NCI-H1694 (cell line): ENCODE results near the gene LRRC32.
"Not testable (repeated sequence)": the region's sequence is repeated elsewhere in the genome, so short reads cannot be mapped to it uniquely, and the experiment has no call there.

Experiments used
- DNase-seq: peaks from one replicate; lab custom pipeline; 2025; lab: John Stamatoyannopoulos, UW

LRRC32 gene

GRCh38 chr11:76610871-76611475, 59.6 kb downstream of the LRRC32 start:
- no peak for DNase-seq

DNA sequence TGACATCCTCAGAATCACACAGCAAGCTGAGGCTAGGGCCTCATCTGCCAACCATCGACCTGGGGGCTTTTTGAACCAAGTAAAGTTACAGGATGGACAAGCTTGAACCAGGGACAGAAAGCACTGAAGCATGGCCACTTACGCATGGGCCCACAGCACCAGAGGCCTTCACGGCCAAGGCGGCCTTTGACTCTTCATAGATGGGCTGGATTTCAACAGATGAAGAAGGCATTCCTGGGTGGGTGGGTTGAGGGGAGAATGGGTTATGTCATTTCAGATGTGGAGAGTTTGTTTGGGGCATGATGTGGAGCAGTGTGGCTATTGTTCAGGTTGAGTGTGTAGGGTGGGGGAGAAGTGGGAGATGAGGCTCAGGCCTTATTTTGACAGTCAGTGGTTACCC, 60.2 kb downstream of the LRRC32 start:
- no peak for DNase-seq

DNA sequence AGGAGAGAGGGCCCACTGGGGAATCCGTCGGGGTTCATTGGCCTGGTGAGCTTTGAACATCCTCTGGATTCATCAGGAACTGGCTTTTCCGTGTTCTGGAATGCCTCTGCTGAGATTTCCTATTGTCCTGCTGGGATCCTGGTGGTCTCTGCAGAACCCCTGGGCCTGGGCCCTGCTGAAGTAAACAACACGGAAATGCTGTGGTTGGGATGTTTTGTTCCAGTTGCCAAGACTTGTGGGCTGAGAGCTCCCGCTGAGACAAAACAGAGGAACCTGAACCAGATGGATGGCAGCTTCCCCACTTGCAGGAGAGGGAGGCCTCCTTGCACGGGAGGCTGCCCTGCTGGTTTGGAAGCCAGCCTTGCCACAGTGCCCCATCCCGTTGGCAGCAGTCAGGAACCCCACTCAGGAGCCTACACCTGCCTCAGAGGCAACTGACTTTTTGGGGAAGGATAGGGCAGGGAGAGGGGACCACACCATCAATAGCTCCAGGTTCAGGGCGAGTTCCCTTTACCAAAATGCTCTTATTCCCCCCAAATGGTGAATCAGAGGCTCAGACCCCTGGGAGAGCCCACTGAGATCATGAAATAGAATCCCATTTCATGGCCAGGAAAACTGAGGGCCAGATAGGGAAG, 60.7 kb downstream of the LRRC32 start:
- no peak for DNase-seq

GRCh38 chr11:76608879-76609460, 61.6 kb downstream of the LRRC32 start:
- DNase-seq: not testable (repeated sequence)

GRCh38 chr11:76608228-76608627, 62.3 kb downstream of the LRRC32 start:
- not testable (repeated sequence) for DNase-seq
